Peyer's patch (tissue), 4 donors: Measurements from ENCODE around the gene CHRNA1. TPM values are rescaled to one million over a fixed set of nuclear protein-coding genes. Genes with fewer than 3 reads are reported as not detected.
A peak's percentile ranks its signal among the peaks of the same experiment; 100 is the strongest.

ENCODE experiments used
- DNase-seq, 3 donors: peaks; one replicate each; pipeline ENCODE4 v3.0.0-alpha.2; 2017 to 2019
- H3K27ac ChIP-seq, 4 donors: fragments of 200-600 bp; sonication (generic); one replicate each; pipeline ENCODE4 v1.5.1; 2016 to 2019
- H3K27me3 ChIP-seq, 2 donors: fragments of 200-600 bp; sonication (generic); one replicate each; pipeline ENCODE4 v1.5.1; 2019
- H3K36me3 ChIP-seq, 3 donors: fragments of 200-600 bp; sonication (generic); one replicate each; pipeline ENCODE4 v1.5.1; 2016 to 2019
- H3K4me1 ChIP-seq, 4 donors: fragments of 200-600 bp; sonication (generic); one replicate each; pipeline ENCODE4 v1.5.1; 2016 to 2019
- H3K4me3 ChIP-seq, 4 donors: fragments of 200-600 bp; sonication (generic); 1 replicate in 3 of 4; 2 replicates in 1 of 4; pipeline ENCODE4 v1.5.1; 2016 to 2019; ENCODE audit warnings: mild to moderate bottlenecking in 1 of 4
- H3K9me3 ChIP-seq, 4 donors: fragments of 200-600 bp; sonication (generic); one replicate each; pipeline ENCODE4 v1.5.1; 2016 to 2019; ENCODE audit warnings: mild to moderate bottlenecking in 1 of 4
- POLR2A ChIP-seq, 2 donors: fragments of 450-650 bp; IDR thresholded peaks; one replicate each; pipeline ENCODE4 v1.5.1; 2017; ENCODE audit warnings: antibody characterized with exemption in 2 of 2, mild to moderate bottlenecking in 2 of 2, moderate library complexity in 2 of 2
- total RNA-seq, 4 donors: library from RNA; depleted of rRNA; stranded (reverse); fragments of >200 nt; gene quantifications; one replicate each; pipeline ENCODE4 v1.1.0, GENCODE V29; 2016
- TF ChIP-seq, protein P1 (sequence below), 6 experiments: fragments of 450-650 bp in 4 of 6; fragments of 200-600 bp in 2 of 6; sonication (generic) in 1 of 6; IDR thresholded peaks; one replicate each; pipeline ENCODE4 v1.5.1; 2017 to 2019; ENCODE audit warnings: antibody characterized with exemption in 6 of 6, mild to moderate bottlenecking in 3 of 6, moderate library complexity in 1 of 6

The CHRNA1 gene
- total RNA-seq, 4 donors from 2014 or later: not detected

DNA sequence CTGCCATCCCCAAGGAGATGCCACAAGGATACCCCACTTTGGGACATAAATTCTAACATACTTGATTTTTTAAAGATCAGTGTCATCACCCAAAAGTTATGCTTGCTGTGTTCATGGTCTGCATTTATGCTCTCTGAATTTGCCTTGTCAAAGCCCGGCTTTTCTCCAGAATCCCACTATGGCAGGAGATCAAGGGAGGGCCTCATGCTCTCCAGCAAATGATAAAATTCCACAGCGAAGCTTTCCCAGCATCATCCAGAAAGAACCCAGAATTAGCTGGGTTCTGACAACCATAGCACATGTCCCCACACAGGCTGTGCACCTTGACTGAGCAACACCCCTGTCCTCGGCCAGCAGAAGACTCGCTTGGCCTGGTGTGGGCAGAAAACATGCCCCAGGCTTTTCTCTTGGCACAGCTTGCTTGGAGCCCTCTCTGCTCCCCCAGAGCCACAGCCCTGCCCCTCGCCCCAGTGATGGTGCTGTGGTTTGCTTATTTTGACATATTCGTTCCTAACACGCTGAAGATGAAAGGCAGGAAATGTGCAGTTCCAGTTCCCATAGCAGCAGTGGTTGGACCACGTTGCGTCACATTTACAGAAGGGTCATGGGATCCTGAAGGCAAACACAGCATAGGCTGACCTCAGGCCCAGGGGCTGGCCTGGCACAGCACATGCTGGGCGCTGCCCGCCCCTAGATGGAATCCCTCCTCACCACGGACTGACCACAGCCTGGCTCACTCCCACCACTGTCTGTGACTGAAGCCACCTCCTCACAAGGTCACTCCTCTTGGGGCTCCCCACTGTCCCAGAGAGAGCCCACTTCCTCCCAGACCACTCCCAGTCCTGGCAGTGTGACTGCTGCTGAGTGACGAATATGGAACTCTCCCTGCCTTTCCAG is 14.1 kb upstream of the CHRNA1 start:
- DNase-seq: peak in 2 of 3 donors; percentile 68 to 86
- H3K9me3 ChIP-seq: no peaks in the 10 kb centered on the region
- no peaks in the 10 kb centered on the region for H3K27me3 ChIP-seq
- H3K36me3 ChIP-seq: no peaks in the 10 kb centered on the region
- no peak overlapping the region for H3K4me3 ChIP-seq
- peak overlapping the region in 2 of 4 donors; percentile 5 to 46 for H3K27ac ChIP-seq
- H3K4me1 ChIP-seq: peaks cover 0 to 12% (median 0%) of the 10 kb centered on the region in 4 donors
- TF ChIP-seq POLR2A (IDR thresholded peaks at IDR 0.05): no peak
- TF ChIP-seq, protein P1, sequence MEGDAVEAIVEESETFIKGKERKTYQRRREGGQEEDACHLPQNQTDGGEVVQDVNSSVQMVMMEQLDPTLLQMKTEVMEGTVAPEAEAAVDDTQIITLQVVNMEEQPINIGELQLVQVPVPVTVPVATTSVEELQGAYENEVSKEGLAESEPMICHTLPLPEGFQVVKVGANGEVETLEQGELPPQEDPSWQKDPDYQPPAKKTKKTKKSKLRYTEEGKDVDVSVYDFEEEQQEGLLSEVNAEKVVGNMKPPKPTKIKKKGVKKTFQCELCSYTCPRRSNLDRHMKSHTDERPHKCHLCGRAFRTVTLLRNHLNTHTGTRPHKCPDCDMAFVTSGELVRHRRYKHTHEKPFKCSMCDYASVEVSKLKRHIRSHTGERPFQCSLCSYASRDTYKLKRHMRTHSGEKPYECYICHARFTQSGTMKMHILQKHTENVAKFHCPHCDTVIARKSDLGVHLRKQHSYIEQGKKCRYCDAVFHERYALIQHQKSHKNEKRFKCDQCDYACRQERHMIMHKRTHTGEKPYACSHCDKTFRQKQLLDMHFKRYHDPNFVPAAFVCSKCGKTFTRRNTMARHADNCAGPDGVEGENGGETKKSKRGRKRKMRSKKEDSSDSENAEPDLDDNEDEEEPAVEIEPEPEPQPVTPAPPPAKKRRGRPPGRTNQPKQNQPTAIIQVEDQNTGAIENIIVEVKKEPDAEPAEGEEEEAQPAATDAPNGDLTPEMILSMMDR (IDR thresholded peaks at IDR 0.05): no peak

DNA sequence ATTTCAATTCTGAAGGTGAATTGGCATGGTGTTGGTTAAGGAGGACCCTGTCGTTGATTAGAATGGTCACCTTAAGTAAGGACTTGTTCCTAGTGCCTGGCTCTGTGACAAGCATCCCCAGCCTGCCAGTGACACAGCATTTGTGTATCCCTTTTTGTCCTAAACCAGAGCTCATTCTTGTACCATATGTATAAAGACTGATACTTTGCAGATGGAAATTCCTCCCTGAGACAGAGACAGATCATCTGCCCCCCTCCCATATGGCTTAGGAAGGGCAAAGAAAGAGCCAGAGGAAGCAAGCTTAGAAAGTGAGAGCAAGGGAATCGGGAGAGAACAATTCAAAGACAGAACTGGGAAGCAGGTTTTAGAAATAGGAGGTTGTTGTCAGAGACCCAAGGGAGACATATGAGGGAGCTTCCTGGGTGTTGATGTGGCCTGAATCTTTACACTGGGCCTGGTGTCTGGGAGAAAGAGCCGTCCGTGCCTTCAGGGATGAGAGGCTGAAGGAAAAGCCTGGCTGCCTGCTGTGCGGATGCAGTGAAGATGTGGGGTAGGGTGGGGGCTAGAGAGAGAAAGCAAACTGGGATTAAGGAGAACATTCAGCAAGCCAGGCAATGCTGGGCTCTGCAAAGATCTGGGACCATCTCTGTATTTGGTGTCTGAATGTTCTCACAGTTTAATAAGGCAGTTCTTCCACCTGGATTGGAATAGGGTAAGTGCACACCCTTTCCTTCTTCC is 13.2 kb upstream of the CHRNA1 start:
- Histone ChIP-seq H3K4me3 (no peak overlapping the region), H3K36me3 (no peaks in the 10 kb centered on the region), H3K4me1 (peaks cover 0 to 12% (median 0%) of the 10 kb centered on the region in 4 donors), H3K27ac (no peak overlapping the region), H3K9me3 (no peaks in the 10 kb centered on the region), H3K27me3 (no peaks in the 10 kb centered on the region)
- TF ChIP-seq POLR2A (IDR thresholded peaks at IDR 0.05): no peak
- TF ChIP-seq, protein P1 (IDR thresholded peaks at IDR 0.05): no peak
- no peak for DNase-seq

DNA sequence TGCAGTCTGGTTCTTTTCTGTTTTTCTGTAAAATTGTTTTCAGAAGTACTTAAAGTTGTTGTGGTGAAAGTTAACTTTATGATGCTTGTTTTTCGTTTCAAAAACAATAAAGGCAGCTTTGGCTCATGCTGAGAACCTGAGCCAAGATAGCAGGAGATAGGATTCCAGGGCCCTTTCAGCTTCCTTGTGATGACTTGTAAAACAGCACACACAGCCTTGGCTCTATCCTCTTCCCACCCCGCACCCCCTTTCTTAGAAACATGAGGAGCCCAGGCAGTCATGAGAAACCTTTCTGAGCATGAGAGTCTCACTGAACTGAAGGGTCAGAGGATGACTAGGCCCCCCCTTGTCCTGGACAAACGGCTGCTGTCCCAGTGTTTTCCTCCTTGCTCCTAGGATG is 12.4 kb upstream of the CHRNA1 start:
- no peaks in the 10 kb centered on the region for H3K36me3 ChIP-seq
- no peaks in the 10 kb centered on the region for H3K9me3 ChIP-seq
- no peak for DNase-seq
- TF ChIP-seq POLR2A (IDR thresholded peaks at IDR 0.05): no peak
- TF ChIP-seq, protein P1 (IDR thresholded peaks at IDR 0.05): no peak
- no peak overlapping the region for H3K4me3 ChIP-seq
- no peaks in the 10 kb centered on the region for H3K27me3 ChIP-seq
- H3K4me1 ChIP-seq: peaks cover 0 to 12% (median 0%) of the 10 kb centered on the region in 4 donors
- H3K27ac ChIP-seq: no peak overlapping the region

DNA sequence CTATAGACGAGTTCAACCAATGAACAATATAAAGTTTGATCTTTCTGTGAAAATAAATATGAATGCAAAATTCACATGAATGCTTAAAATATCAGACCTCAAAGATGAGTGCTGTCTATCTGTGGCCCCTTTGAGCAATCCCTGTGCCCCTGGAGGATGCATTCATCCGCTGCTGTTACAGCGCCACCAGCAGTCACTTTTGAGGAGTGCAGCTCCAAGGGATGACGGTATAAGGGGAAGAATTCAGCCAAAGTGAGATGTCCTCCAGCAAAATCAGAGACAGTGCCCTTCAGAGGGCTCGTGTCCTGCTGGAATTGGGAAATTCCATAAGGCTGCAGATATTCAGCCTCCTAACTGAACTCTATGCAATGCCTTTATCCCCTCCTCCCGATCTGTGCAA is 12.0 kb upstream of the CHRNA1 start:
- H3K36me3 ChIP-seq: no peaks in the 10 kb centered on the region
- no peaks in the 10 kb centered on the region for H3K9me3 ChIP-seq
- DNase-seq: no peak
- TF ChIP-seq, protein P1 (IDR thresholded peaks at IDR 0.05): no peak
- no peak for TF ChIP-seq POLR2A (IDR thresholded peaks at IDR 0.05)
- H3K4me1 ChIP-seq: peaks cover 0 to 12% (median 0%) of the 10 kb centered on the region in 4 donors
- H3K27me3 ChIP-seq: no peaks in the 10 kb centered on the region
- H3K27ac ChIP-seq: no peak overlapping the region
- H3K4me3 ChIP-seq: no peak overlapping the region

DNA sequence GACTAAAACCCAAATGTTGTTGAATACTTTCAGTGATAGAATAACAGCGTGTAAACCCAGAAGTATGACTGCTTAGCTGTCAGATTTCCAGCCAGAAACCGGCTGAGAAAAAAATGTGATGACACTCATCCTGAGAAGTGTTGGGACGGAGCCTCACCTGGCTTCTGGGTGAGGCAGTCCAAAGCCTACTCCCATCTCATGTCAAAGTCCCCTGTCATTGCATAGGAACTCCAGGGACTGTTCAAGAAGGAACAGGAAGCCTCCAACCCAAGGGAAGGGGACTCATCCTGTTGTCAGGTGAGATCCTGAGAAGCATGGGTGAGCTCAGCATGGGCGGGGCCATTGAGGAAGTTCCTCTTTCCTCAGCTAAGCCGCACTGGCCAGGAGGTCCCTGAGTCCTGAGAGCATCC is 11.3 kb upstream of the CHRNA1 start:
- no peak overlapping the region for H3K4me3 ChIP-seq
- H3K4me1 ChIP-seq: peaks cover 0 to 12% (median 0%) of the 10 kb centered on the region in 4 donors
- H3K27ac ChIP-seq: no peak overlapping the region
- H3K27me3 ChIP-seq: no peaks in the 10 kb centered on the region
- H3K36me3 ChIP-seq: no peaks in the 10 kb centered on the region
- peak in 2 of 3 donors; percentile 48 to 73 for DNase-seq
- TF ChIP-seq POLR2A (IDR thresholded peaks at IDR 0.05): no peak
- TF ChIP-seq, protein P1 (IDR thresholded peaks at IDR 0.05): no peak
- H3K9me3 ChIP-seq: no peaks in the 10 kb centered on the region
